ENCODE results near the gene PRR29. TPM values are rescaled to one million over a fixed set of nuclear protein-coding genes. Genes with fewer than 3 reads are reported as not detected.

Gene PRR29
- total RNA-seq, 1 experiment from 2014 or later = 0.85 TPM

GRCh38 chr17:64051153-64051552 is 53.0 kb downstream of the PRR29 start:
- Mint-ChIP-seq H3K9me3 (no peaks in the 10 kb centered on the region), H3K27ac (no peak overlapping the region), H3K27me3 (ENCODE audit: low read depth) (no peaks in the 10 kb centered on the region), H3K4me3 (no peak overlapping the region), H3K36me3 (no peaks in the 10 kb centered on the region), H3K4me1 (peaks cover 5% of the 10 kb centered on the region)
- ChIA-PET CTCF (interaction anchor here (2.2 to 2.3 kb wide), 2 partner anchors 13 to 22 kb away, joined by 8 read pairs; no protein-coding TSS in a partner anchor), POLR2A (no interaction called here)
- DNase-seq (ENCODE audit: low spot score) (no peak), ATAC-seq (no peak)
- TF ChIP-seq MYBL2 (CRISPR knock-in tag; IDR thresholded peaks at IDR 0.05) (no peak), FOXK1 (CRISPR knock-in tag; IDR thresholded peaks at IDR 0.05) (no peak), GABPB1 (CRISPR knock-in tag; IDR thresholded peaks at IDR 0.05) (no peak), TCF7 (CRISPR knock-in tag; IDR thresholded peaks at IDR 0.05; ENCODE audit: low read depth) (no peak)

GRCh38 chr17:64053101-64053500 is 55.0 kb downstream of the PRR29 start:
- no peak overlapping the region for H3K4me3 Mint-ChIP-seq
- H3K27me3 Mint-ChIP-seq (ENCODE audit: low read depth) = no peaks in the 10 kb centered on the region
- ATAC-seq (no peak), DNase-seq (ENCODE audit: low spot score) (no peak)
- H3K27ac Mint-ChIP-seq = no peak overlapping the region; the same call in 1 of the 2 replicates
- H3K36me3 Mint-ChIP-seq = no peaks in the 10 kb centered on the region
- TF ChIP-seq GRHL2 (CRISPR knock-in tag; IDR thresholded peaks at IDR 0.05; ENCODE audit: insufficient replicate concordance, severe bottlenecking) (no peak), SMAD3 (CRISPR knock-in tag; IDR thresholded peaks at IDR 0.05; ENCODE audit: borderline replicate concordance) (no peak), ZNF416 (CRISPR knock-in tag; IDR thresholded peaks at IDR 0.05) (no peak), GABPB1 (CRISPR knock-in tag; IDR thresholded peaks at IDR 0.05) (no peak), FOXJ3 (CRISPR knock-in tag; IDR thresholded peaks at IDR 0.05; ENCODE audit: borderline replicate concordance) (no peak), IRF2 (CRISPR knock-in tag; IDR thresholded peaks at IDR 0.05; ENCODE audit: borderline replicate concordance, low read depth) (no peak), ELF4 (CRISPR knock-in tag; IDR thresholded peaks at IDR 0.05; ENCODE audit: low read depth) (no peak), PREB (CRISPR knock-in tag; IDR thresholded peaks at IDR 0.05; ENCODE audit: borderline replicate concordance) (no peak), ATF2 (CRISPR knock-in tag; IDR thresholded peaks at IDR 0.05; ENCODE audit: borderline replicate concordance, low read depth) (no peak), TP53 (CRISPR knock-in tag; IDR thresholded peaks at IDR 0.05) (no peak), ZNF121 (CRISPR knock-in tag; IDR thresholded peaks at IDR 0.05) (no peak), STAT6 (CRISPR knock-in tag; conservative IDR thresholded peaks at IDR 0.05; ENCODE audit: low read depth) (no peak), HMGXB4 (CRISPR knock-in tag; IDR thresholded peaks at IDR 0.05) (no peak), CBFB (CRISPR knock-in tag; IDR thresholded peaks at IDR 0.05; ENCODE audit: low read depth) (no peak), ZNF317 (CRISPR knock-in tag; IDR thresholded peaks at IDR 0.05; ENCODE audit: borderline replicate concordance, low read depth) (no peak), RELA (CRISPR knock-in tag; IDR thresholded peaks at IDR 0.05; ENCODE audit: borderline replicate concordance) (no peak)
- TF ChIP-seq, protein P1, sequence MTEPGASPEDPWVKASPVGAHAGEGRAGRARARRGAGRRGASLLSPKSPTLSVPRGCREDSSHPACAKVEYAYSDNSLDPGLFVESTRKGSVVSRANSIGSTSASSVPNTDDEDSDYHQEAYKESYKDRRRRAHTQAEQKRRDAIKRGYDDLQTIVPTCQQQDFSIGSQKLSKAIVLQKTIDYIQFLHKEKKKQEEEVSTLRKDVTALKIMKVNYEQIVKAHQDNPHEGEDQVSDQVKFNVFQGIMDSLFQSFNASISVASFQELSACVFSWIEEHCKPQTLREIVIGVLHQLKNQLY (CRISPR knock-in tag; IDR thresholded peaks at IDR 0.05) = no peak
- TF ChIP-seq, protein P2, sequence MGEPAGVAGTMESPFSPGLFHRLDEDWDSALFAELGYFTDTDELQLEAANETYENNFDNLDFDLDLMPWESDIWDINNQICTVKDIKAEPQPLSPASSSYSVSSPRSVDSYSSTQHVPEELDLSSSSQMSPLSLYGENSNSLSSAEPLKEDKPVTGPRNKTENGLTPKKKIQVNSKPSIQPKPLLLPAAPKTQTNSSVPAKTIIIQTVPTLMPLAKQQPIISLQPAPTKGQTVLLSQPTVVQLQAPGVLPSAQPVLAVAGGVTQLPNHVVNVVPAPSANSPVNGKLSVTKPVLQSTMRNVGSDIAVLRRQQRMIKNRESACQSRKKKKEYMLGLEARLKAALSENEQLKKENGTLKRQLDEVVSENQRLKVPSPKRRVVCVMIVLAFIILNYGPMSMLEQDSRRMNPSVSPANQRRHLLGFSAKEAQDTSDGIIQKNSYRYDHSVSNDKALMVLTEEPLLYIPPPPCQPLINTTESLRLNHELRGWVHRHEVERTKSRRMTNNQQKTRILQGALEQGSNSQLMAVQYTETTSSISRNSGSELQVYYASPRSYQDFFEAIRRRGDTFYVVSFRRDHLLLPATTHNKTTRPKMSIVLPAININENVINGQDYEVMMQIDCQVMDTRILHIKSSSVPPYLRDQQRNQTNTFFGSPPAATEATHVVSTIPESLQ (CRISPR knock-in tag; IDR thresholded peaks at IDR 0.05) = no peak
- TF ChIP-seq, protein P3, sequence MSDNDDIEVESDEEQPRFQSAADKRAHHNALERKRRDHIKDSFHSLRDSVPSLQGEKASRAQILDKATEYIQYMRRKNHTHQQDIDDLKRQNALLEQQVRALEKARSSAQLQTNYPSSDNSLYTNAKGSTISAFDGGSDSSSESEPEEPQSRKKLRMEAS (CRISPR knock-in tag; IDR thresholded peaks at IDR 0.05) = no peak
- TF ChIP-seq, protein P4, sequence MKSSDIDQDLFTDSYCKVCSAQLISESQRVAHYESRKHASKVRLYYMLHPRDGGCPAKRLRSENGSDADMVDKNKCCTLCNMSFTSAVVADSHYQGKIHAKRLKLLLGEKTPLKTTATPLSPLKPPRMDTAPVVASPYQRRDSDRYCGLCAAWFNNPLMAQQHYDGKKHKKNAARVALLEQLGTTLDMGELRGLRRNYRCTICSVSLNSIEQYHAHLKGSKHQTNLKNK (CRISPR knock-in tag; IDR thresholded peaks at IDR 0.05) = no peak
- POLR2A ChIA-PET = no interaction called here
- CTCF ChIA-PET = interaction anchor here (1.4 to 2.9 kb wide), 4 partner anchors 11 to 81 kb away, joined by 3 to 14 read pairs (median 6); no protein-coding TSS in a partner anchor
- H3K4me1 Mint-ChIP-seq = peaks cover 15% of the 10 kb centered on the region
- no peaks in the 10 kb centered on the region for H3K9me3 Mint-ChIP-seq

All from WTC11 (cell line).